ENCODE measurements around the gene TENM4.

DNA sequence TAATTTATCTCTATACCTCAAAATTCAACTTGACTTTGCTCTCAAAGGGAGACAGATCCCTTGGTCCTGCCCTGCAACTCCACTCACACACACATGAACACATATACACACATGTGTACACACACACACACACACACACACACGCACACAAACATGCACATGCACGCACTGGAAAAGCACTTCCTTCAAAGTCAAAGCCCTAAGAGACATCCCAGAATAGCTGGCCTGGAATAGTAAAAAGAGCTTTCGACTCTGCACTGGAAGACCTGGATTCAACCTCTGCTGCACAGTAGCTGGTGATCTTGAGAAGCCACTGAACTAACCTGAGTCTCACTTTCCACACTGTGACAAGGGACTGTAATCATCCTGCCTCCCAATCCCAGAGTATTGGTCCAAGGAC, 26.8 kb downstream of the TENM4 start:
- TF ChIP-seq ZNF138 (CRISPR knock-in tag; conservative IDR thresholded peaks at IDR 0.05): no peak
- TF ChIP-seq CBFB (CRISPR knock-in tag; IDR thresholded peaks at IDR 0.05; ENCODE audit: low read depth): no peak
- TF ChIP-seq, protein P1, sequence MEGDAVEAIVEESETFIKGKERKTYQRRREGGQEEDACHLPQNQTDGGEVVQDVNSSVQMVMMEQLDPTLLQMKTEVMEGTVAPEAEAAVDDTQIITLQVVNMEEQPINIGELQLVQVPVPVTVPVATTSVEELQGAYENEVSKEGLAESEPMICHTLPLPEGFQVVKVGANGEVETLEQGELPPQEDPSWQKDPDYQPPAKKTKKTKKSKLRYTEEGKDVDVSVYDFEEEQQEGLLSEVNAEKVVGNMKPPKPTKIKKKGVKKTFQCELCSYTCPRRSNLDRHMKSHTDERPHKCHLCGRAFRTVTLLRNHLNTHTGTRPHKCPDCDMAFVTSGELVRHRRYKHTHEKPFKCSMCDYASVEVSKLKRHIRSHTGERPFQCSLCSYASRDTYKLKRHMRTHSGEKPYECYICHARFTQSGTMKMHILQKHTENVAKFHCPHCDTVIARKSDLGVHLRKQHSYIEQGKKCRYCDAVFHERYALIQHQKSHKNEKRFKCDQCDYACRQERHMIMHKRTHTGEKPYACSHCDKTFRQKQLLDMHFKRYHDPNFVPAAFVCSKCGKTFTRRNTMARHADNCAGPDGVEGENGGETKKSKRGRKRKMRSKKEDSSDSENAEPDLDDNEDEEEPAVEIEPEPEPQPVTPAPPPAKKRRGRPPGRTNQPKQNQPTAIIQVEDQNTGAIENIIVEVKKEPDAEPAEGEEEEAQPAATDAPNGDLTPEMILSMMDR (IDR thresholded peaks at IDR 0.05): no peak
- no peak for TF ChIP-seq EMX1 (CRISPR knock-in tag; IDR thresholded peaks at IDR 0.05)
- TF ChIP-seq, protein P2, sequence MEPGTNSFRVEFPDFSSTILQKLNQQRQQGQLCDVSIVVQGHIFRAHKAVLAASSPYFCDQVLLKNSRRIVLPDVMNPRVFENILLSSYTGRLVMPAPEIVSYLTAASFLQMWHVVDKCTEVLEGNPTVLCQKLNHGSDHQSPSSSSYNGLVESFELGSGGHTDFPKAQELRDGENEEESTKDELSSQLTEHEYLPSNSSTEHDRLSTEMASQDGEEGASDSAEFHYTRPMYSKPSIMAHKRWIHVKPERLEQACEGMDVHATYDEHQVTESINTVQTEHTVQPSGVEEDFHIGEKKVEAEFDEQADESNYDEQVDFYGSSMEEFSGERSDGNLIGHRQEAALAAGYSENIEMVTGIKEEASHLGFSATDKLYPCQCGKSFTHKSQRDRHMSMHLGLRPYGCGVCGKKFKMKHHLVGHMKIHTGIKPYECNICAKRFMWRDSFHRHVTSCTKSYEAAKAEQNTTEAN (CRISPR knock-in tag; IDR thresholded peaks at IDR 0.05): no peak
- TF ChIP-seq TEAD1 (CRISPR knock-in tag; IDR thresholded peaks at IDR 0.05): no peak
- no peak for TF ChIP-seq JUN (CRISPR knock-in tag; IDR thresholded peaks at IDR 0.05)

Data from WTC11 (cell line).